SK-N-SH (cell line): ENCODE data around the gene MYO16. TPM values are rescaled to one million over a fixed set of nuclear protein-coding genes. Genes with fewer than 3 reads are reported as not detected.

ENCODE experiments used
- CTCF ChIA-PET: fragments of 300-600, 350-600 bp; formaldehyde crosslinking; extraction: SDS; loops from one replicate; lab custom pipeline; 2021; lab: Yijun Ruan, JAX
- POLR2A ChIA-PET: fragments of 350-600 bp; sonication (Branson Sonifier 250); formaldehyde crosslinking; extraction: SDS; loops from one replicate; lab custom pipeline; 2020; ENCODE audit warnings: antibody characterized with exemption, inconsistent platforms; lab: Yijun Ruan, JAX
- DNase-seq: peaks from one replicate; pipeline ENCODE4 v3.0.0; 2012
- H2AFZ ChIP-seq: fragments of 200-600 bp; sonication (generic); 2 replicates; pipeline ENCODE4 v1.8.1; 2016; ENCODE audit warnings: antibody characterized with exemption, mild to moderate bottlenecking, low read depth
- H3F3A ChIP-seq: fragments of 200-600 bp; sonication (generic); replicated peaks from 2 replicates; pipeline ENCODE3; 2016; ENCODE audit warnings: antibody characterized with exemption, mild to moderate bottlenecking; ENCODE audit not compliant: insufficient read depth
- H3K27ac ChIP-seq, 2 experiments: fragments of 200-500 bp in 1 of 2; fragments of 200-600 bp in 1 of 2; sonication (Bioruptor generic) in 1 of 2; sonication (generic), shearing (Covaris generic) in 1 of 2; 2 replicates each; pipeline versions ENCODE4 v1.5.1 to v1.6.1; 2014 to 2016; ENCODE audit warnings: low read depth in 2 of 2, inconsistent platforms in 1 of 2, low read length in 1 of 2, mild to moderate bottlenecking in 1 of 2, mixed read lengths in 1 of 2
- H3K27me3 ChIP-seq: fragments of 200-600 bp; sonication (generic), shearing (Covaris generic); 2 replicates; pipeline ENCODE4 v1.6.1; 2016; ENCODE audit warnings: mixed run types; ENCODE audit not compliant: insufficient read depth
- H3K36me3 ChIP-seq, 2 experiments: fragments of 200-500 bp in 1 of 2; fragments of 200-600 bp in 1 of 2; sonication (Bioruptor generic) in 1 of 2; sonication (generic) in 1 of 2; replicated peaks in 1 of 2; 2 replicates each; pipeline versions ENCODE3 to v1.5.1; 2014 to 2016; ENCODE audit warnings: low read length in 1 of 2, mild to moderate bottlenecking in 1 of 2; ENCODE audit not compliant: insufficient read depth in 2 of 2, control insufficient read depth in 1 of 2
- H3K4me1 ChIP-seq, 2 experiments: fragments of 200-500 bp in 1 of 2; fragments of 200-600 bp in 1 of 2; sonication (Bioruptor generic) in 1 of 2; sonication (generic), shearing (Covaris generic) in 1 of 2; 2 replicates each; pipeline versions ENCODE4 v1.5.1 to v1.6.1; 2014 to 2016; ENCODE audit warnings: low read depth in 1 of 2, low read length in 1 of 2, mixed run types in 1 of 2; ENCODE audit not compliant: insufficient read depth in 2 of 2, control insufficient read depth in 1 of 2
- H3K4me2 ChIP-seq: fragments of 200-600 bp; sonication (generic), shearing (Covaris generic); 2 replicates; pipeline ENCODE4 v1.6.1; 2017; ENCODE audit warnings: mixed run types
- H3K4me3 ChIP-seq, 2 experiments: fragments of 200-500 bp in 1 of 2; fragments of 200-600 bp in 1 of 2; sonication (Bioruptor generic) in 1 of 2; sonication (generic), shearing (Covaris generic) in 1 of 2; 2 replicates each; pipeline versions ENCODE4 v1.5.1 to v1.8.1; 2014 to 2016; ENCODE audit warnings: low read depth in 2 of 2, inconsistent platforms in 1 of 2, low read length in 1 of 2, mild to moderate bottlenecking in 1 of 2, mixed read lengths in 1 of 2, moderate library complexity in 1 of 2
- H3K79me2 ChIP-seq: fragments of 200-600 bp; sonication (generic); 2 replicates; pipeline ENCODE4 v1.8.1; 2017; ENCODE audit warnings: mild to moderate bottlenecking; ENCODE audit not compliant: insufficient read depth
- H3K9ac ChIP-seq: fragments of 200-600 bp; sonication (generic); 2 replicates; pipeline ENCODE4 v1.6.1; 2017; ENCODE audit warnings: mixed run types
- H3K9me2 ChIP-seq: fragments of 200-600 bp; sonication (generic); 2 replicates; pipeline ENCODE4 v1.6.1; 2017; ENCODE audit warnings: mixed run types
- H3K9me3 ChIP-seq: fragments of 200-600 bp; sonication (generic); 2 replicates; pipeline ENCODE4 v1.6.1; 2017; ENCODE audit warnings: mixed run types, mild to moderate bottlenecking, moderate library complexity
- H4K20me1 ChIP-seq: fragments of 200-600 bp; sonication (generic); 2 replicates; pipeline ENCODE4 v1.6.1; 2017; ENCODE audit warnings: mild to moderate bottlenecking, mixed run types; ENCODE audit not compliant: insufficient read depth
- CHD2 ChIP-seq: fragments of 150-350 bp; IDR thresholded peaks from 2 replicates; pipeline ENCODE4 v1.6.1; 2018; ENCODE audit warnings: low read length; ENCODE audit not compliant: partially characterized antibody
- ELF1 ChIP-seq: IDR thresholded peaks from 2 replicates; pipeline ENCODE4 v1.4.0; 2012
- EP300 ChIP-seq, 2 experiments: IDR thresholded peaks; 2 replicates each; pipeline versions ENCODE4 v1.4.0 to v1.6.1; 2012; ENCODE audit warnings: borderline replicate concordance in 1 of 2, low read depth in 1 of 2, low read length in 1 of 2
- EZH2phosphoT487 ChIP-seq: fragments of 200-600 bp; sonication (generic); IDR thresholded peaks from 2 replicates; pipeline ENCODE4 v1.6.1; 2017; ENCODE audit warnings: low read depth, mixed run types, mild to moderate bottlenecking, antibody characterized with exemption, moderate library complexity, borderline replicate concordance
- GABPA ChIP-seq: IDR thresholded peaks from 2 replicates; pipeline ENCODE4 v1.4.0; 2012; ENCODE audit warnings: low read depth, mild to moderate bottlenecking
- IRF3 ChIP-seq: fragments of 150-350 bp; IDR thresholded peaks from 2 replicates; pipeline ENCODE4 v1.6.1; 2016; ENCODE audit warnings: mild to moderate bottlenecking, low read depth, low read length
- NFIC ChIP-seq: IDR thresholded peaks from 2 replicates; pipeline ENCODE4 v1.4.0; 2012; ENCODE audit warnings: borderline replicate concordance
- NRF1 ChIP-seq: IDR thresholded peaks from 2 replicates; pipeline ENCODE4 v1.6.1; 2012; ENCODE audit warnings: low read depth, mild to moderate bottlenecking, low read length
- RAD21 ChIP-seq: IDR thresholded peaks from 2 replicates; pipeline ENCODE4 v1.6.1; 2012; ENCODE audit warnings: mild to moderate bottlenecking, low read length
- RCOR1 ChIP-seq: fragments of 150-350 bp; IDR thresholded peaks from 2 replicates; pipeline ENCODE4 v1.6.1; 2017; ENCODE audit warnings: antibody characterized with exemption, low read length
- REST ChIP-seq: IDR thresholded peaks from 2 replicates; pipeline ENCODE4 v1.6.1; 2012; ENCODE audit warnings: mild to moderate bottlenecking, low read depth, low read length, moderate library complexity
- RFX5 ChIP-seq: IDR thresholded peaks from 2 replicates; pipeline ENCODE4 v1.6.1; 2012; ENCODE audit warnings: mild to moderate bottlenecking, improper control_type of control experiment, low read length
- RXRA ChIP-seq: IDR thresholded peaks from 2 replicates; pipeline ENCODE4 v1.4.0; 2012; ENCODE audit warnings: low read depth, mild to moderate bottlenecking, borderline replicate concordance
- SIN3A ChIP-seq: IDR thresholded peaks from 2 replicates; pipeline ENCODE4 v1.6.1; 2012; ENCODE audit warnings: low read depth, mild to moderate bottlenecking, low read length, moderate library complexity, borderline replicate concordance
- SMC3 ChIP-seq: IDR thresholded peaks from 2 replicates; pipeline ENCODE4 v1.6.1; 2012; ENCODE audit warnings: low read depth, low read length, improper control_type of control experiment
- TAF1 ChIP-seq: IDR thresholded peaks from 2 replicates; pipeline ENCODE4 v1.6.1; 2012; ENCODE audit warnings: low read depth, mild to moderate bottlenecking, low read length, moderate library complexity, borderline replicate concordance
- TCF12 ChIP-seq: IDR thresholded peaks from 2 replicates; pipeline ENCODE4 v1.4.0; 2012
- TEAD4 ChIP-seq: IDR thresholded peaks from 2 replicates; pipeline ENCODE4 v1.4.0; 2012; ENCODE audit warnings: mild to moderate bottlenecking, borderline replicate concordance; ENCODE audit not compliant: insufficient read depth
- USF1 ChIP-seq: IDR thresholded peaks from 2 replicates; pipeline ENCODE4 v1.4.0; 2012; ENCODE audit warnings: low read depth, borderline replicate concordance
- ZBTB33 ChIP-seq: IDR thresholded peaks from 2 replicates; pipeline ENCODE4 v1.4.0; 2012; ENCODE audit warnings: low read depth, borderline replicate concordance
- WGBS: methylation state at CpG from one replicate; pipeline ENCODE4 v1.1.6; 2017; ENCODE audit warnings: low lambda C conversion rate; 5-methylcytosine and 5-hydroxymethylcytosine counted together
- polyA plus RNA-seq, 3 experiments: library from polyadenylated mRNA; depleted of rRNA; stranded (reverse); fragments of >200 nt; gene quantifications; 2 replicates each; pipeline ENCODE4 v1.2.3, GENCODE V29; 2012

The MYO16 gene
- polyA plus RNA-seq, 1 of the 3 experiments (the other 2 are of a cell fraction), result 0.07 TPM

GRCh38 chr13:109101550-109102144 lies 472.2 kb downstream of the MYO16 start:
- CTCF ChIA-PET, result interaction anchor here (1.1 kb wide), 1 partner anchor 16 kb away, joined by 3 read pairs; no protein-coding TSS in a partner anchor
- no peaks in the 10 kb centered on the region for H3K9me2 ChIP-seq
- H3K27ac ChIP-seq, result no peak overlapping the region
- WGBS, result 49% methylated on average over 3 of the region's 3 CpGs
- H4K20me1 ChIP-seq, result no peaks in the 10 kb centered on the region
- peaks cover 4% of the 10 kb centered on the region for H3F3A ChIP-seq
- no peaks in the 10 kb centered on the region for H3K36me3 ChIP-seq
- H3K9ac ChIP-seq, result no peak overlapping the region
- DNase-seq, result no peak
- no peaks in the 10 kb centered on the region for H3K27me3 ChIP-seq
- no peaks in the 10 kb centered on the region for H3K9me3 ChIP-seq
- H2AFZ ChIP-seq, result 0 out of 2 replicates have a peak overlapping the region, but pooled peaks have one; percentile 57
- no peaks in the 10 kb centered on the region for H3K79me2 ChIP-seq
- no peak overlapping the region for H3K4me2 ChIP-seq
- no peak overlapping the region for H3K4me3 ChIP-seq
- no peaks in the 10 kb centered on the region for H3K4me1 ChIP-seq
- POLR2A ChIA-PET, result no interaction called here
- TF ChIP-seq SIN3A (no peak), EZH2phosphoT487 (no peak), TCF12 (no peak), REST (no peak), TEAD4 (no peak), RFX5 (no peak), USF1 (no peak), NRF1 (no peak), CHD2 (no peak), RXRA (no peak), SMC3 (no peak), IRF3 (no peak), TAF1 (no peak), NFIC (no peak), RAD21 (no peak), ZBTB33 (no peak), GABPA (no peak), RCOR1 (no peak), ELF1 (no peak), EP300 (IDR thresholded peaks at IDR 0.05; ENCODE audit: borderline replicate concordance in 1 of 2, low read depth in 1 of 2, low read length in 1 of 2) (no peak)
- TF ChIP-seq, all 33 proteins: peak for 0
